HFF-Myc (cell line): ENCODE data around the gene ADCY9.

Experiments used
- DNase-seq: peaks from one replicate; pipeline ENCODE4 v3.0.0-alpha.2; 2011; ENCODE audit warnings: low read depth; ENCODE audit errors: extremely low read depth
- H3K4me3 ChIP-seq: replicated peaks from 2 replicates; pipeline ENCODE4 v1.5.1; 2011; ENCODE audit warnings: low read depth, mild to moderate bottlenecking, control low read depth, low read length
- TF ChIP-seq, protein P1 (sequence below): IDR thresholded peaks from 2 replicates; pipeline ENCODE4 v1.5.1; 2012; ENCODE audit warnings: mild to moderate bottlenecking, low read depth, low read length, control low read depth; ENCODE audit errors: missing control alignments

ADCY9 gene

DNA sequence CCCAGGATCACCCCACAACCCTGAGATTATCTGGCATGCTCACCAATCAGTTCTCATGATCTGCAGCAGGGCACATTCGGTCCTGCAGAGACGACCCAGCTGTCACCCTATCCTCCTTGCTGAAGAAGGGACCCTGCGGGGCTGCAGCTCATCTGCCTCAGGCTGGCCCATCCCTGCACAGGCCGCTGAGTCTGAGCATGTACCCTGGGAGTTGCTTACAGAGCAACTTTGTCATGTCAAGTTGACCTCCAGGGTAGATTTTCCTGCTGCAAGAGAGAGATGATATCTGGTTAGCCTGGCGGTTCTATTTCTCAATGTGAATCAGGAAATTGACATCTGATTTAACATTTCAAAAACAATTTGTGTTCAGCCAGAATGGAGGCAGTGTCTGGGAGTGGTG, 36.0 kb upstream of the ADCY9 start:
- no peak overlapping the region for H3K4me3 ChIP-seq
- no peak for DNase-seq
- TF ChIP-seq, protein P1, sequence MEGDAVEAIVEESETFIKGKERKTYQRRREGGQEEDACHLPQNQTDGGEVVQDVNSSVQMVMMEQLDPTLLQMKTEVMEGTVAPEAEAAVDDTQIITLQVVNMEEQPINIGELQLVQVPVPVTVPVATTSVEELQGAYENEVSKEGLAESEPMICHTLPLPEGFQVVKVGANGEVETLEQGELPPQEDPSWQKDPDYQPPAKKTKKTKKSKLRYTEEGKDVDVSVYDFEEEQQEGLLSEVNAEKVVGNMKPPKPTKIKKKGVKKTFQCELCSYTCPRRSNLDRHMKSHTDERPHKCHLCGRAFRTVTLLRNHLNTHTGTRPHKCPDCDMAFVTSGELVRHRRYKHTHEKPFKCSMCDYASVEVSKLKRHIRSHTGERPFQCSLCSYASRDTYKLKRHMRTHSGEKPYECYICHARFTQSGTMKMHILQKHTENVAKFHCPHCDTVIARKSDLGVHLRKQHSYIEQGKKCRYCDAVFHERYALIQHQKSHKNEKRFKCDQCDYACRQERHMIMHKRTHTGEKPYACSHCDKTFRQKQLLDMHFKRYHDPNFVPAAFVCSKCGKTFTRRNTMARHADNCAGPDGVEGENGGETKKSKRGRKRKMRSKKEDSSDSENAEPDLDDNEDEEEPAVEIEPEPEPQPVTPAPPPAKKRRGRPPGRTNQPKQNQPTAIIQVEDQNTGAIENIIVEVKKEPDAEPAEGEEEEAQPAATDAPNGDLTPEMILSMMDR: no peak

GRCh38 chr16:4147236-4147635, 31.0 kb upstream of the ADCY9 start:
- H3K4me3 ChIP-seq: no peak overlapping the region
- no peak for DNase-seq
- TF ChIP-seq, protein P1: no peak

DNA sequence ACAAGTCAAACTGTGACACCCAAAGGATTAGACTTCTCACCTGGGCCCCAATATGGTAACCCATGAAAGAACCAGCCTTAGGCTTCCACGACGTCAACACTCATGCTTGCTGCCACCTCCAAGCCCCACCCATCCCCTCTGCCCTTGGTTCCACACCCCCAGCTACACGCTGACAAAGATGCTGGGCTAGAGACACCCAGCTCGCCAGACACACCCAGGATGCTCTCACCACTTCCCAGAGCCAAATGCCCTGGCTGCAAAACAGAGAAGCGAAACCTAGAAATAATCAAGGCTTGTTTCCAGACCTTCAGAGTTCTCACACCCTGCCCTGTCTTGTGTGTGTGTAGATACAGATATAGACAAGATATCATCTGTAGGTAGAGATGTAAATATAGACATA, 26.0 kb upstream of the ADCY9 start:
- DNase-seq: no peak
- TF ChIP-seq, protein P1: no peak
- H3K4me3 ChIP-seq: no peak overlapping the region

- no peak overlapping the region for H3K4me3 ChIP-seq
- no peak for DNase-seq
- TF ChIP-seq, protein P1: no peak
Observed at GRCh38 chr16:4141604-4142003, 25.4 kb upstream of the ADCY9 start.

DNA sequence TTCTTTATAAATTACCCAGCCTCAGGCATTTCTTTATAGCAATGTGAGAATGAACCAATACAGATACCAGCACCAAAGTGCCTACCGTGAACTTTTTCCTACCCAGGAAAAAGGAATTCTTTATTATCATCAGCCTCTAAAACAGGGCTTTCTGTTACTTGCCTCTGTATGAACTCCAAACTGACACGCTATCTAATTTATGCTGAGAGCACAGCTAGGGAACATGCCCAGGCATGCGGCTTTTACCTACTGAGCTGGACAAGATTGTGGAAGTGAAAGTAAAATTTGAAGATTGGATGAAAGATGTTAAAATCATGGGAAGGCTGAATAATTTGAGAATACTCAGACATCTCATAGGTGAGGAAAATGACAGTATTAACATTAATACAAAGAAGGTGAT, 24.4 kb upstream of the ADCY9 start:
- TF ChIP-seq, protein P1: no peak
- no peak for DNase-seq
- no peak overlapping the region for H3K4me3 ChIP-seq

- no peak overlapping the region for H3K4me3 ChIP-seq
- DNase-seq: no peak
- TF ChIP-seq, protein P1: no peak
Observed at GRCh38 chr16:4139968-4140367, 23.7 kb upstream of the ADCY9 start.

DNA sequence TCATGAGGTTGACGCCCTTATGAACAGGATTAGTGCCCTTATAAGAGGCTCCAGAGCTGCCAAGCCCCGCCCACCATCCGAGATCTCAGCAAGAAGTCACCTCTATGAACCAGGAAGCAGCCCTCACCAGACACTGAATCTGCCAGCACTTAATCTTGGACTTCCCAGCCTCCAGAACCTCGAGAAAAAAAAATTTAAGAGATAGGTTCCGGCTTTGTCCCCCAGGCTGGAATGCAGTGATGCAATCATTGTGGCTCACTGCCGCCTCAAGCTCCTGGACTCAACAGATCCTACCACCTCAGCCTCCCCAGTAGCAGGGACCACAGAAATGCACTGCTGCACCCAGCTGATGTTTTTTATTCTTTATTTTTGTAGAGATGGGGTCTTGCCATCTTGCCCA, 22.5 kb upstream of the ADCY9 start:
- DNase-seq: no peak
- H3K4me3 ChIP-seq: no peak overlapping the region
- TF ChIP-seq, protein P1: no peak
